GM23248 (cell line): Measurements from ENCODE around the gene PSMG1.

Source experiments
- EZH2 ChIP-seq: fragments of 200-600 bp; sonication (generic); IDR thresholded peaks from 2 replicates; pipeline ENCODE4 v1.6.1; 2018; ENCODE audit warnings: antibody characterized with exemption, mild to moderate bottlenecking; ENCODE audit not compliant: insufficient read depth, poor library complexity, severe bottlenecking
- EZH2phosphoT487 ChIP-seq: fragments of 200-600 bp; sonication (generic); IDR thresholded peaks from 2 replicates; pipeline ENCODE4 v1.6.1; 2018; ENCODE audit warnings: antibody characterized with exemption, moderate library complexity, mild to moderate bottlenecking, low read depth; ENCODE audit not compliant: insufficient read depth

GRCh38 chr21:39132248-39132647 is 51.0 kb downstream of the PSMG1 start:
- TF ChIP-seq EZH2 (no peak), EZH2phosphoT487 (no peak)
